ENCODE results near the gene UBE2D1. TPM values are rescaled to one million over a fixed set of nuclear protein-coding genes. Genes with fewer than 3 reads are reported as not detected.

Gene UBE2D1
- total and polyA plus RNA-seq, 9 of the 15 experiments (the other 6 are each of a cell fraction or from before 2014, with no cell fraction given): 4.1 to 24.4 (median 12.3) TPM

- TF ChIP-seq NFE2L1 (tag; IDR thresholded peaks at IDR 0.05; ENCODE audit: borderline replicate concordance, low read depth): no peak
- TF ChIP-seq JUNB (CRISPR knock-in tag; conservative IDR thresholded peaks at IDR 0.05): no peak
- peak; percentile 46 for TF ChIP-seq TAL1 (IDR thresholded peaks at IDR 0.05)
- no peak for TF ChIP-seq SOX6 (IDR thresholded peaks at IDR 0.05)
- no peak for TF ChIP-seq ZNF143 (CRISPR knock-in tag; IDR thresholded peaks at IDR 0.05)
- TF ChIP-seq ZNF384 (IDR thresholded peaks at IDR 0.05; ENCODE audit: low read depth, low read length): no peak
- TF ChIP-seq PHB2 (IDR thresholded peaks at IDR 0.05; ENCODE audit: low read depth): no peak
- TF ChIP-seq ZBTB26 (CRISPR knock-in tag; IDR thresholded peaks at IDR 0.05): no peak
- TF ChIP-seq ZNF431 (CRISPR knock-in tag; IDR thresholded peaks at IDR 0.05): no peak
- no peak for TF ChIP-seq HMGXB4 (CRISPR knock-in tag; IDR thresholded peaks at IDR 0.05)
- TF ChIP-seq TCF3 (CRISPR knock-in tag; IDR thresholded peaks at IDR 0.05): peak; percentile 74
- TF ChIP-seq FOXJ2 (tag; IDR thresholded peaks at IDR 0.05): no peak
- TF ChIP-seq ZNF24 (IDR thresholded peaks at IDR 0.05): no peak
- TF ChIP-seq TAF7 (tag; IDR thresholded peaks at IDR 0.05): no peak
- TF ChIP-seq CBFA2T3 (IDR thresholded peaks at IDR 0.05): peak; percentile 47
These were observed 3.2 kb upstream of the UBE2D1 start (continued) for GRCh38 chr10:58331646-58332045.

Measured in K562 (cell line).